Endothelial cell of umbilical vein (primary cell): ENCODE measurements around the gene CD33. TPM values are rescaled to one million over a fixed set of nuclear protein-coding genes. Genes with fewer than 3 reads are reported as not detected.

ENCODE experiments used
- BruUV-seq: library from RNA; stranded (reverse); fragments of 400-500 nt; replicated peaks from 2 replicates; lab custom pipeline; 2021; lab: Mats Ljungman, UMichigan
- CTCF ChIA-PET: fragments of 300-600, 350-600 bp; sonication (Branson Sonifier 250); formaldehyde crosslinking; loops from one replicate; lab custom pipeline; 2021; ENCODE audit warnings: antibody characterized with exemption, inconsistent platforms; lab: Charles Lee
- POLR2A ChIA-PET: fragments of 300-600, 350-600 bp; sonication (Branson Sonifier 250); formaldehyde crosslinking; loops from one replicate; lab custom pipeline; 2021; ENCODE audit warnings: antibody characterized with exemption, inconsistent platforms; lab: Charles Lee
- DNase-seq: peaks from one replicate; pipeline ENCODE4 v3.0.0-alpha.2; 2011; ENCODE audit warnings: low read depth, low spot score
- FAIRE-seq: peaks from 2 replicates; lab custom pipeline; 2011; peaks lifted over from hg19 to GRCh38; lab: Jason Lieb, UNC
- H2AFZ ChIP-seq: 2 replicates; pipeline ENCODE4 v1.6.0; 2012; ENCODE audit warnings: low read depth, low read length, control low read depth, inconsistent platforms
- H3K27ac ChIP-seq: 2 replicates; pipeline ENCODE4 v1.5.1; 2011; ENCODE audit warnings: low read depth, mild to moderate bottlenecking, control low read depth, low read length, moderate library complexity; ENCODE audit not compliant: insufficient read depth
- H3K27me3 ChIP-seq, 2 experiments: 2 replicates each; pipeline versions ENCODE4 v1.6.0 to v1.6.1; 2011; ENCODE audit warnings: low read length in 2 of 2, mixed read lengths in 1 of 2; ENCODE audit not compliant: control insufficient read depth in 2 of 2, insufficient read depth in 2 of 2
- H3K36me3 ChIP-seq, 2 experiments: 2 replicates in 1 of 2; 3 replicates in 1 of 2; pipeline ENCODE4 v1.5.1; 2011; ENCODE audit warnings: low read length in 2 of 2, mild to moderate bottlenecking in 1 of 2, moderate library complexity in 1 of 2; ENCODE audit not compliant: control insufficient read depth in 2 of 2, insufficient read depth in 2 of 2; ENCODE audit errors: extremely low read depth in 1 of 2
- H3K4me1 ChIP-seq: 3 replicates; pipeline ENCODE4 v1.5.1; 2011; ENCODE audit warnings: mild to moderate bottlenecking, low read length; ENCODE audit not compliant: control insufficient read depth, insufficient read depth; ENCODE audit errors: extremely low read depth
- H3K4me2 ChIP-seq: 2 replicates; pipeline ENCODE4 v1.6.1; 2011; ENCODE audit warnings: low read length, control low read depth, mixed read lengths; ENCODE audit not compliant: insufficient read depth
- H3K4me3 ChIP-seq, 3 experiments: fragments of 200-600 bp in 1 of 3; sonication (generic), shearing (Covaris generic) in 1 of 3; replicated peaks in 1 of 3; 2 replicates each; pipeline ENCODE4 v1.5.1; 2011 to 2016; ENCODE audit warnings: control low read depth in 3 of 3, low read length in 3 of 3, mild to moderate bottlenecking in 2 of 3, inconsistent platforms in 1 of 3, low read depth in 1 of 3, moderate library complexity in 1 of 3; ENCODE audit not compliant: insufficient read depth in 1 of 3
- H3K79me2 ChIP-seq: 2 replicates; pipeline ENCODE4 v1.6.0; 2012; ENCODE audit warnings: low read length, inconsistent platforms; ENCODE audit not compliant: control insufficient read depth, insufficient read depth
- H3K9ac ChIP-seq: replicated peaks from 2 replicates; pipeline ENCODE3; 2011; ENCODE audit warnings: low read length, control low read depth; ENCODE audit not compliant: insufficient read depth; ENCODE audit errors: extremely low read depth
- H3K9me1 ChIP-seq: replicated peaks from 3 replicates; pipeline ENCODE4 v1.6.0; 2011; ENCODE audit warnings: mild to moderate bottlenecking, low read length; ENCODE audit not compliant: control insufficient read depth, insufficient read depth; ENCODE audit errors: extremely low read depth
- H3K9me3 ChIP-seq: replicated peaks from 2 replicates; pipeline ENCODE4 v1.5.1; 2012; ENCODE audit warnings: low read length, inconsistent platforms; ENCODE audit not compliant: control insufficient read depth, insufficient read depth
- H4K20me1 ChIP-seq: replicated peaks from 2 replicates; pipeline ENCODE3; 2011; ENCODE audit warnings: mild to moderate bottlenecking, low read length; ENCODE audit not compliant: control insufficient read depth, insufficient read depth; ENCODE audit errors: extremely low read depth
- CTCF ChIP-seq, 2 donors: IDR thresholded peaks; 1 replicate in 1 of 2; 2 replicates in 1 of 2; pipeline ENCODE4 v1.5.1; 2011; ENCODE audit warnings: low read length in 2 of 2, mild to moderate bottlenecking in 2 of 2, moderate library complexity in 2 of 2, control low read depth in 1 of 2, inconsistent platforms in 1 of 2, low read depth in 1 of 2; ENCODE audit not compliant: insufficient read depth in 1 of 2; ENCODE audit errors: extremely low read depth in 1 of 2
- EZH2 ChIP-seq: IDR thresholded peaks from 2 replicates; pipeline ENCODE4 v1.6.1; 2012; ENCODE audit warnings: borderline replicate concordance, low read depth, mild to moderate bottlenecking, moderate library complexity, low read length, inconsistent platforms; ENCODE audit not compliant: severe bottlenecking
- FOS ChIP-seq: IDR thresholded peaks from 2 replicates; pipeline ENCODE4 v1.6.1; 2011; ENCODE audit warnings: mild to moderate bottlenecking, low read length, moderate library complexity, borderline replicate concordance; ENCODE audit not compliant: insufficient read depth
- JUN ChIP-seq: IDR thresholded peaks from 2 replicates; pipeline ENCODE4 v1.6.1; 2011; ENCODE audit warnings: borderline replicate concordance, low read depth; ENCODE audit not compliant: insufficient read length, insufficient read depth
- MAX ChIP-seq: IDR thresholded peaks from 2 replicates; pipeline ENCODE4 v1.6.1; 2011; ENCODE audit not compliant: insufficient read depth, insufficient read length
- MYC ChIP-seq: IDR thresholded peaks from one replicate; pipeline ENCODE4 v1.6.1; 2011; ENCODE audit warnings: mild to moderate bottlenecking, low read depth, low read length
- POLR2A ChIP-seq: IDR thresholded peaks from 2 replicates; pipeline ENCODE4 v1.6.1; 2012; ENCODE audit warnings: low read depth, mild to moderate bottlenecking, control low read depth, low read length
- POLR2AphosphoS5 ChIP-seq: IDR thresholded peaks from 2 replicates; pipeline ENCODE4 v1.6.1; 2012; ENCODE audit warnings: low read depth, mild to moderate bottlenecking, control low read depth, low read length, moderate library complexity; ENCODE audit not compliant: insufficient read depth
- dilution Hi-C: fragments of 300-500 bp; cut with MboI; formaldehyde crosslinking; loops from one replicate; pipeline ENCODE4 v1.15.0; 2019; ENCODE audit warnings: low sequenced_read_pairs; ENCODE audit not compliant: extremely low pct_ligation_motif_present
- intact Hi-C: fragments of 100-400 bp; cut with micrococcal nuclease; formaldehyde crosslinking; loops from one replicate; pipeline ENCODE4 v1.10.0; 2022
- polyA plus RNA-seq, 4 experiments: library from polyadenylated mRNA; depleted of rRNA in 3 of 4; stranded (reverse) in 3 of 4; unstranded in 1 of 4; fragments of >200 nt; gene quantifications; 2 replicates each; pipeline versions ENCODE4 v1.2.1 to v1.2.3, GENCODE V29; 2011 to 2012; ENCODE audit warnings: missing spikeins in 1 of 4
- total RNA-seq: library from RNA; stranded (reverse); gene quantifications from 2 replicates; pipeline ENCODE4 v1.2.3, GENCODE V29; 2021

The CD33 gene
- total and polyA plus RNA-seq, 2 donors (not counting 3 experiments of a cell fraction or from before 2014, with no cell fraction given) = not detected

- Histone ChIP-seq H3K27me3 (no peaks in the 10 kb centered on the region), H3K79me2 (no peaks in the 10 kb centered on the region), H3K9me3 (no peaks in the 10 kb centered on the region), H3K36me3 (no peaks in the 10 kb centered on the region), H3K27ac (no peak overlapping the region), H3K9ac (no peak overlapping the region), H3K4me1 (no peaks in the 10 kb centered on the region), H3K4me2 (no peak overlapping the region), H4K20me1 (no peaks in the 10 kb centered on the region), H2AFZ (no peak overlapping the region), H3K9me1 (no peaks in the 10 kb centered on the region), H3K4me3 (no peak overlapping the region)
- no peak for DNase-seq
- no peak for TF ChIP-seq FOS
- TF ChIP-seq MAX = no peak
- TF ChIP-seq CTCF (IDR thresholded peaks at IDR 0.05; ENCODE audit: extremely low read depth in 1 of 2, insufficient read depth in 1 of 2, low read depth in 1 of 2, low read length in 2 of 2) = no peak
- no peak for TF ChIP-seq JUN
- no peak for TF ChIP-seq MYC
- TF ChIP-seq POLR2AphosphoS5 = no peak
- no peak for TF ChIP-seq EZH2
- TF ChIP-seq POLR2A = no peak
- ChIA-PET CTCF (no interaction called here), POLR2A (no interaction called here)
- dilution Hi-C loops (no loop called here), intact Hi-C loops (no loop called here)
- BruUV-seq = no TSS peak
- no peak for FAIRE-seq
Observed at GRCh38 chr19:51247972-51248590, 23.2 kb downstream of the CD33 start.
